ENCODE data around the gene SYT12. TPM values are rescaled to one million over a fixed set of nuclear protein-coding genes. Genes with fewer than 3 reads are reported as not detected.

SYT12 gene
- total and polyA plus RNA-seq, 2 of the 8 experiments (the other 6 are each of a cell fraction or from before 2014, with no cell fraction given), result 1.4 to 3.3 TPM

- 92% methylated on average over 6 of the region's 6 CpGs; no CpG with 5 or more reads in 1 of the 2 experiments for WGBS, 2 experiments (ENCODE audit: extremely low coverage in 1 of 2, insufficient coverage in 1 of 2, insufficient read length in 1 of 2, insufficient replicate concordance in 2 of 2, low coverage in 1 of 2, low lambda C conversion rate in 2 of 2, missing lambda C conversion rate in 1 of 2)
- no peaks in the 10 kb centered on the region; the same call in 1 of the 2 replicates for H3K23me2 ChIP-seq (ENCODE audit: low read depth, low read length)
- peaks cover 2% of the 10 kb centered on the region; the same call in 1 of the 2 replicates for H3K79me1 ChIP-seq (ENCODE audit: low read depth, low read length)
- H2BK12ac ChIP-seq (ENCODE audit: low read depth, low read length), result no peak overlapping the region
- H3K14ac ChIP-seq (ENCODE audit: insufficient read length), result no peak overlapping the region
- H2BK120ac ChIP-seq (replicated peaks; ENCODE audit: low read depth, low read length), result no peak overlapping the region
- no peak overlapping the region; the same call in 1 of the 2 replicates for H4K8ac ChIP-seq (ENCODE audit: extremely low read depth, insufficient read depth, low read length)
- no peak overlapping the region for H3K18ac ChIP-seq (ENCODE audit: extremely low read depth, low read length)
- no peak for DNase-seq (ENCODE audit: low read depth in 1 of 2, low spot score in 2 of 2)
- no peaks in the 10 kb centered on the region for H3K9me3 ChIP-seq (ENCODE audit: insufficient read depth in 2 of 2, low read depth in 1 of 2, low read length in 1 of 2)
- no peaks in the 10 kb centered on the region for H3K79me2 ChIP-seq (ENCODE audit: control insufficient read depth in 1 of 2, insufficient read depth in 2 of 2, low read length in 2 of 2)
- H3K23ac ChIP-seq (ENCODE audit: insufficient read length), result no peak overlapping the region
- H4K20me1 ChIP-seq (replicated peaks in 1 of 2; ENCODE audit: control insufficient read depth in 1 of 2, insufficient read depth in 2 of 2, low read length in 2 of 2), result no peaks in the 10 kb centered on the region
- H2BK15ac ChIP-seq (ENCODE audit: low read length), result no peak overlapping the region
- H3K27me3 ChIP-seq (replicated peaks in 1 of 4; ENCODE audit: control insufficient read depth in 3 of 4, extremely low read depth in 1 of 4, insufficient read depth in 3 of 4, low read length in 3 of 4), result no peaks in the 10 kb centered on the region
- ChIA-PET POLR2A (ENCODE audit: partially characterized antibody) (interaction anchor here (1.0 to 2.3 kb wide), 4 partner anchors 12 to 183 kb away, joined by 3 to 8 read pairs (median 4); partner anchors contain the start of gene KDM2A), CTCF (ENCODE audit: partially characterized antibody) (interaction anchor here (1.4 to 5.2 kb wide), 5 partner anchors 9 to 160 kb away, joined by 3 to 27 read pairs (median 12); no protein-coding TSS in a partner anchor)
- H3K9ac ChIP-seq (replicated peaks in 1 of 4; ENCODE audit: extremely low read depth in 1 of 4, low read depth in 3 of 4, low read length in 3 of 4), result no peak overlapping the region
- no peaks in the 10 kb centered on the region for H3K36me3 ChIP-seq (ENCODE audit: control insufficient read depth in 2 of 4, insufficient read depth in 4 of 4, low read length in 3 of 4)
- no peak overlapping the region for H4K5ac ChIP-seq (ENCODE audit: insufficient read length, low read depth, low read length)
- H2AK5ac ChIP-seq (ENCODE audit: low read depth, low read length), result no peak overlapping the region
- no peak for FAIRE-seq
- no peak overlapping the region for H4K91ac ChIP-seq (replicated peaks; ENCODE audit: insufficient read length, low read length)
- no peak overlapping the region for H3K4ac ChIP-seq (replicated peaks; ENCODE audit: insufficient read length, low read depth, low read length)
- H3K27ac ChIP-seq (ENCODE audit: low read depth, low read length), result no peak overlapping the region
- H2AFZ ChIP-seq (ENCODE audit: low read length), result no peak overlapping the region
- no peak overlapping the region for H3K4me2 ChIP-seq (ENCODE audit: insufficient read depth in 1 of 2, low read depth in 2 of 2, low read length in 2 of 2)
- no peak overlapping the region for H3K4me3 ChIP-seq (ENCODE audit: extremely low read depth in 1 of 4, insufficient read depth in 2 of 4, low read depth in 3 of 4, low read length in 4 of 4)
- H2BK5ac ChIP-seq (ENCODE audit: low read depth, low read length), result no peak overlapping the region
- no peak overlapping the region for H2BK20ac ChIP-seq (ENCODE audit: low read length)
- H3K56ac ChIP-seq (replicated peaks; ENCODE audit: insufficient read length, low read depth, low read length), result no peak overlapping the region
- H3K4me1 ChIP-seq (replicated peaks in 1 of 4; ENCODE audit: control insufficient read depth in 3 of 4, insufficient read depth in 4 of 4, low read length in 3 of 4), result peaks cover 0 to 13% (median 4%) of the 10 kb centered on the region in 4 experiments; a peak in 4 of 7 replicates
- TF ChIP-seq E2F6 (IDR thresholded peaks at IDR 0.05), result no peak
- no peak for TF ChIP-seq POLR2AphosphoS5 (IDR thresholded peaks at IDR 0.05; ENCODE audit: low read depth, low read length)
- no peak for TF ChIP-seq SAP30 (IDR thresholded peaks at IDR 0.05; ENCODE audit: insufficient read depth, insufficient replicate concordance, low read length)
- no peak for TF ChIP-seq EGR1 (IDR thresholded peaks at IDR 0.05; ENCODE audit: borderline replicate concordance, low read depth, low read length)
- no peak for TF ChIP-seq TEAD4 (IDR thresholded peaks at IDR 0.05; ENCODE audit: low read depth, low read length)
- TF ChIP-seq MAFK (IDR thresholded peaks at IDR 0.05; ENCODE audit: low read depth, low read length), result no peak
- no peak for TF ChIP-seq FOSL1 (IDR thresholded peaks at IDR 0.05; ENCODE audit: insufficient read depth, low read depth, low read length)
- TF ChIP-seq CHD2 (IDR thresholded peaks at IDR 0.05; ENCODE audit: low read length), result no peak
- no peak for TF ChIP-seq GTF2F1 (IDR thresholded peaks at IDR 0.05; ENCODE audit: borderline replicate concordance, low read depth, low read length)
- TF ChIP-seq BCL11A (IDR thresholded peaks at IDR 0.05; ENCODE audit: low read depth in 2 of 2, low read length in 2 of 2), result no peak
Observed at GRCh38 chr11:67079065-67079705, 56.3 kb downstream of the SYT12 start.
